Memory B cell (primary cell): ENCODE data around the gene IGF1R.

ENCODE experiments used
- ATAC-seq: fragments of 150-1000 bp; cut with Tn5 transposase; 2 replicates; pipeline ENCODE4 v1.10.0; 2021; ENCODE audit warnings: low read depth, mild to moderate bottlenecking, moderate library complexity
- DNase-seq, 2 donors: peaks; one replicate each; pipeline ENCODE4 v3.0.0; 2022; ENCODE audit warnings: low spot score in 2 of 2
- H3K27ac Mint-ChIP-seq: one replicate; pipeline ENCODE4 v1.8.0; 2022; ENCODE audit warnings: mild to moderate bottlenecking, moderate library complexity, mixed read lengths
- H3K27me3 Mint-ChIP-seq: one replicate; pipeline ENCODE4 v1.8.0; 2022; ENCODE audit warnings: mixed read lengths
- H3K36me3 Mint-ChIP-seq: one replicate; pipeline ENCODE4 v1.8.0; 2022; ENCODE audit warnings: mild to moderate bottlenecking, mixed read lengths
- H3K4me1 Mint-ChIP-seq: one replicate; pipeline ENCODE4 v1.8.0; 2022; ENCODE audit warnings: mixed read lengths
- H3K4me3 Mint-ChIP-seq: one replicate; pipeline ENCODE4 v1.8.0; 2022; ENCODE audit warnings: mild to moderate bottlenecking, moderate library complexity, mixed read lengths
- H3K9me3 Mint-ChIP-seq: one replicate; pipeline ENCODE4 v1.8.0; 2022; ENCODE audit warnings: mixed read lengths

The IGF1R gene

DNA sequence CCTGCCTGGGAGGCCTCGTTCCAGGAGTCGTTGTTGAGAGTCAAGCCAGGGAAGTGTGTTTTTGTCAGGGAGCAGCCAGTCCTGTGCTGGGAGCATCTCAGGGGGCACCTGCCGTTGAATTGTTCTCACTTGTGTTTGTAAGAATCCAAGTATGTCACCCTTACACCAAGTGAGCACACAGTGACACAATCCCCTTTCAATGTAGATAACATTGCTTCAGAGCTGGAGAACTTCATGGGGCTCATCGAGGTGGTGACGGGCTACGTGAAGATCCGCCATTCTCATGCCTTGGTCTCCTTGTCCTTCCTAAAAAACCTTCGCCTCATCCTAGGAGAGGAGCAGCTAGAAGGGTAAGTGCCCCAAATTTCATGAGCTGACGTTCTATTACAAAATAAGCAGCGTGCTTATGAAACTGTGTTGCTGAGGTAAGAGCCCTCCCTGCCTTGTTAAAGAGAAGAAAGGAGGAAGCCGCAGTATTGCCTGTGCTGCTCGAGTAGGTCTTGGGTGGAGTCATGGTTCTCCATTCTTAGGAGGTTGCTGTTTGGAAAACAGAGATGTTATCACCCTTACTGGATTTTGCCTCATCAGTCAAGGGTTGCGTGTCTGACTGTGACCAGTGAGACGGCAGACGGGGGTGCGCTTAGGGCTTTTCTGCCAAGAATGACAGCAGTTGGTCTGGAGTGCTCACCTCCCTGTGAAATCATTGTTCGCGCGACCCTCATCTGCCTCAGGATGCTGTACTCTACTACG is 251.1 kb downstream of the IGF1R start:
- Mint-ChIP-seq H3K27me3 (peaks cover 1% of the 10 kb centered on the region), H3K4me1 (peaks cover 2% of the 10 kb centered on the region), H3K4me3 (no peak overlapping the region), H3K27ac (no peak overlapping the region), H3K9me3 (no peaks in the 10 kb centered on the region), H3K36me3 (peaks cover 7% of the 10 kb centered on the region)
- DNase-seq (no peak), ATAC-seq (no peak)

DNA sequence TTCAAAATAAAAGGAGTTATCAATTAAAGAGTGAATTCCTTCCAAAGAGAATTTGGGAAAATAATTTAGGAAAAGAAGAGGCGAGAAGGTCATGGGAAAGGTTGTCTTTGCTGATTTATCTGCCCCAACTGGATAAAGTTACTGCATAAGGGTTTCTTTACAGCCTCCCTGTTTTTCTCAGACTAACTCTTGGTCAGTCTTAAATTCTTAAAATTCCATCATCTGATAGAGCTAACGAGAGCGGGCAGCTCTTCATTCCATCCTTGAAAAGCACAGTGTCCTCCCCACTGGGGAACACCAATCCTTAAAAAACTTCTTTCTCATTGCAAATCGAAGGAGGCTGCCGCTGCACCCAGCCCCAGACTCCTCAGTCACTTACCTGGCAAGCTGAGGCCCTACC is 252.0 kb downstream of the IGF1R start:
- peaks cover 7% of the 10 kb centered on the region for H3K36me3 Mint-ChIP-seq
- H3K27ac Mint-ChIP-seq = no peak overlapping the region
- ATAC-seq (no peak), DNase-seq (no peak)
- H3K4me1 Mint-ChIP-seq = peaks cover 2% of the 10 kb centered on the region
- no peak overlapping the region for H3K4me3 Mint-ChIP-seq
- H3K27me3 Mint-ChIP-seq = peaks cover 1% of the 10 kb centered on the region
- no peaks in the 10 kb centered on the region for H3K9me3 Mint-ChIP-seq

DNA sequence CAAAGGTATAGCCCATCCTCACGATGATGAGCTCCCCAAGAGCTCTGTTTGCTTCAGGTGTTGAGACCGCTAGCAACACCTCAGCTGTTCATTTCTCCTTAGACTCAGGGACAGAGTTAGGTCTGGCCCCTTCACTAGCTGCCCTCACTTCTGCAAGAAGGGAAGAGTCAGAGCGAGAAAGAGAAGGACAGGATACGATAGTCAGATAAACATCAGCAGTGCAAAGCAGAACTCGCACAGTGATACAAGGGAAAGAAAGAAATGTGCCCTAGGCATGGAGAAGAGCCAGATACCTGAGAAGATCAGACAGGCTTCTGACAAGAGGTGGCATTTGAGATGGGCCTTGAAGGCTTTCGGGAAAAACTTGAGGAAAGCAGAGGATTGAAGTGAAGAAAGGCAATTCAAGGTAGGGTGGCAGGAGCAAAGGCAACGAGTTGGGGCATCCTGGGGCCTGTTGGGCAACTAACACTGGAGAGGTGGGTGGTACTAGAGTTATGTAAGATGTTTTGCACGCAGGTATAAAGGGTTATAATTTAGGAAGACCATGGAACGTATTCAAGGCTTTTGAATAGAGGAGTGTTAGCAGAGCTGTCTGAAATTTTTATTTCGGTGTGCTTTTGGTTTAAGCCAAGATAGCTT is 253.2 kb downstream of the IGF1R start:
- Mint-ChIP-seq H3K9me3 (no peaks in the 10 kb centered on the region), H3K27me3 (peaks cover 1% of the 10 kb centered on the region), H3K27ac (no peak overlapping the region), H3K36me3 (peaks cover 7% of the 10 kb centered on the region), H3K4me1 (peaks cover 2% of the 10 kb centered on the region), H3K4me3 (no peak overlapping the region)
- no peak for DNase-seq
- ATAC-seq = no peak

DNA sequence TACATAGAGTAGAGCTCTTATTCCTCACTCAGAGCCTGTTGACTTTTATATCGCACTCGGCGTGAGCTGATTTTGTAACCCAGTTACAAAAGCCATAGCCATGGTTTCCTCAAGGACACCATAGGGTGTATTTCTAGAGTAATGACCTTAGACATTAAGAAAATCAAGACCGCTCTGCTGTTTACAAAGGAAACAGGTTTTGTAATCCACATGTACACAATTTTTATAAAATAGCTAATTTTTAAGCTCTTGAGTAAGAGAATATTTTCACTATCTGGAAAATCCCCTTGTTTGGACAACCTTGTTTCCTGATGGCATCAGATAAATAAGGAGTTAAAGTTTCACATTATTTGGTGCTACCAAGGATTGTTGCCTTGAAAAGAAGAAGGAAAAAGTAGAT is 254.6 kb downstream of the IGF1R start:
- no peak overlapping the region for H3K4me3 Mint-ChIP-seq
- no peaks in the 10 kb centered on the region for H3K9me3 Mint-ChIP-seq
- DNase-seq (no peak), ATAC-seq (no peak)
- peaks cover 2% of the 10 kb centered on the region for H3K4me1 Mint-ChIP-seq
- no peaks in the 10 kb centered on the region for H3K36me3 Mint-ChIP-seq
- no peak overlapping the region for H3K27ac Mint-ChIP-seq
- H3K27me3 Mint-ChIP-seq = peaks cover 1% of the 10 kb centered on the region

DNA sequence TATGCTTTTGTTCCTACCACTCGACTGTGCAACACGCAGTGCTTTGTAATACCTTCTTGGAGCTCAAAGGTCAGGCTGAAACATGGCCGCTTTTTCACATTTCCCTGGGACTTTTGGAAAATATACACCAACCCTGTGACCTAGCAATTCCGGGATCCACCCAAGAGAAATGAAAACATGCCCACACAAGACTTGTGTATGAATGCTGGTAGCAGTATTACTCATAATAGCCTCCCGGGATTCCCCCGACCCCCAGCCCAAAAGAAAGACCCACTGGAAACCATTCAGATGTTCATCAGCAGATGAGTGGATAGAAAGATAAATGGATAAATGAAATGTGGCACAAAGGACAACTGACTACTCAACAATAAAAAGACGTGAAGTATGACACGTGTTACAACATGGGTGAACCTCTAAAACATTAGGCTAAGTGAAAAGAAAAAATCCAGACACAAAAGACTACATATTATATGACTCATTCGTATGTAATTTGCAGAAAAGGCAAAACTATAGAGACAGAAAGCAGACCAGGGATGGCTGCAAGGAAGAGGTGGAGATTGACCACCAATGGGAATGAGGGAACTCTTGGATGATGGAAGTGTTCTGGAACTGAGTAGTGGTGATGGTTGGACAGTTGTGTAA is 255.2 kb downstream of the IGF1R start:
- DNase-seq (no peak), ATAC-seq (no peak)
- Mint-ChIP-seq H3K27me3 (peaks cover 1% of the 10 kb centered on the region), H3K27ac (no peak overlapping the region), H3K36me3 (no peaks in the 10 kb centered on the region), H3K4me3 (no peak overlapping the region), H3K4me1 (peaks cover 2% of the 10 kb centered on the region), H3K9me3 (no peaks in the 10 kb centered on the region)

DNA sequence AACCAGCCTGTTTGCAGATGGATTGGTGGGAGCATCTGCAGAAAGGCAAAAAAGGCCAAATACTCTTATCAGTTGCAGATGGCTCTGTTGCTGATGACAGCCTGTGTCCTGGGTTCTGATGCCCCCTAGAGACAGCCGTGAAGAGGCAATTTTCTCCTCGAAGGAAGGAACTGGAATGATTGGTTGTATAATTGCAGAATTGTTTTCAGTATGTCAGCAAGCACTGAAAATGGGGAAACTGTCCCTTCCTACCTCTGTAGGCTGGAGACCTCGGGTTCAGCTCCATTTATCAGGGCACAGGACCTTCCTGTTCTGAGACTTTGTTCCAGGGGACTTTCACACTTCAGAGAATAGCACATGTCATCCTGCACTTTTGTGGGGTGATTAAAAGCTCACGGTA is 256.2 kb downstream of the IGF1R start:
- no peaks in the 10 kb centered on the region for H3K36me3 Mint-ChIP-seq
- peaks cover 2% of the 10 kb centered on the region for H3K4me1 Mint-ChIP-seq
- H3K27me3 Mint-ChIP-seq = peaks cover 1% of the 10 kb centered on the region
- H3K4me3 Mint-ChIP-seq = no peak overlapping the region
- ATAC-seq (no peak), DNase-seq (no peak)
- H3K27ac Mint-ChIP-seq = no peak overlapping the region
- no peaks in the 10 kb centered on the region for H3K9me3 Mint-ChIP-seq

DNA sequence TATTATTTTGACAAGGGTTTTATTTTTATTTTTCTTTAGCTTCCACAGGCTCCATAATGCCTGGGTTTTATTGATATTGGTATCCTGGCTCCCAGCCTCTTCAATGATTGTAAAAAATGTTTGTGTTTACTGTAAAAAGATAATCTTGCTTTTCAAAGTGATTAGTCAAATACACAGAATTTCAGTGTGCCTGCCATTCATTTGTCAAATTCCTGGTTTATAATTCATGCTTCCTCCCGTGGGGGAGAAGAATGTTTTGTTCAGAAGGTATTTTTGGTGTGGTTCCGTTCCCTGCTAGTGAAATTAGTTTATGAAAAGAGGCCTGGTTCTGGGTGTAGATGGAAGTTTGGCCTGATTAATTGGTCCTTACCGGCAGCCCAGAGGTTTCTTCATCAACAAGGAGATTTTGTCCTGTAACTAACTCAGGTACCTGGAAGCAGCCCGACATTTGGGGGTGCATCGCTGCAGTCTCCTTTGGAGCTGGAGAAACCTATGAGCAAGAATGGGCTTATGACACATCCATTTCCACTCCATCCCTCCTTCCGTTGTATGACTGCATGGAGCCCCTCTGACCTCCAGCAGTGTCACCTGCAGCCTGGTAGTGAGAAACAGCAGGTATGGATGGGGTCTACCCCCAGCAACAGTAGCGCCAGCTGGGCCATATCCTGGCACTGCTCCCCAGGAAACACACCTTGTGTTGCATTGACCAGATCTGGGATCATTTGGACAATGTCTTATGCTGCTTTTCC is 257.8 kb downstream of the IGF1R start:
- H3K27ac Mint-ChIP-seq = no peak overlapping the region
- no peak overlapping the region for H3K4me3 Mint-ChIP-seq
- H3K36me3 Mint-ChIP-seq = peaks cover 2% of the 10 kb centered on the region
- DNase-seq = no peak
- H3K9me3 Mint-ChIP-seq = no peaks in the 10 kb centered on the region
- no peak for ATAC-seq
- H3K4me1 Mint-ChIP-seq = peaks cover 2% of the 10 kb centered on the region
- peaks cover 1% of the 10 kb centered on the region for H3K27me3 Mint-ChIP-seq

DNA sequence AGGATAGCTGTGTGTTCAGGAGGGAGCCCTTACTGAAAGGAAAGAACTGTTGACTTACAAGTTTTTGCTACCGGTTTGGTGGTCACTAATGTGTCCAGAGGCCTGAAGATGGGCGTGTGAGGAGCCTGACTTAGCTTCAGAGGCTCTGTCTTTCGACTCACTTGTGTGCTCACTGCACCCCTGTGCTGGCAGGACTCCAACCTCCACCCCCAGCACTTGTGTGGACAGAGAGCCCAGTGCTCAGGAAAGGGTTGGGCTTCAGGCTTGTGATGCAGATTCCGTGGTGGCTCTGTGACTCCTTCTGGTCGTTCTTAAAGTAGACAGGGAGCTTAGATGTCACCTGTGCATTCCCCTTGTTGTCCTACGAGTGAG is 258.4 kb downstream of the IGF1R start:
- H3K9me3 Mint-ChIP-seq = no peaks in the 10 kb centered on the region
- peaks cover 2% of the 10 kb centered on the region for H3K4me1 Mint-ChIP-seq
- H3K27me3 Mint-ChIP-seq = peaks cover 1% of the 10 kb centered on the region
- H3K27ac Mint-ChIP-seq = no peak overlapping the region
- DNase-seq (no peak), ATAC-seq (no peak)
- H3K36me3 Mint-ChIP-seq = peaks cover 2% of the 10 kb centered on the region
- no peak overlapping the region for H3K4me3 Mint-ChIP-seq

DNA sequence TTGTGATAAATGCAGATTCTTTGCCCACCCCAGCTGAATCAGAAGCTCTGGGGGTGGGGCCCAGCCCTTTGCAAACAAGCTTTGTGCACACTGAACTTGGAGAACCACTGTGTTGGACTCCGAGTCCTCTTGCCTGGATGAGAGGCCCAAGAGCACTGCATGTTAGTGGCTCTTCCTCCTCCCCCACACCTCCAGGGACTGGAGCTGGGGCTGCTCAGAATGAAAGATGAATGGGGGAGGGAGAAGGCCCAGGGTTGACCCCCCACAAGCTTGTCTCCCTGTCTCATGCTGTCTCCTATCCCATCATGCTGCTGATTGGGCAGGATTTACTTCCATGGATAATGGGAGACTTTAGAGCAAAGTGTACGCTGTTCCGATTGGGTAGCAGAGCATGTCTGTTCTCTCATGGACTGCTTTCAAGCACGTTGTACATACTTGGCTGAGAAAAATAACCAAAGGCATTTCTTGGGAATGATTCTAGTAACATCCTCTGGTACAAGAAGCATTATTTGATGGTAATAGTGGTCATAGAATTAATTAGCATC is 259.7 kb downstream of the IGF1R start:
- Mint-ChIP-seq H3K36me3 (peaks cover 6% of the 10 kb centered on the region), H3K27ac (no peak overlapping the region), H3K27me3 (peaks cover 1% of the 10 kb centered on the region), H3K4me1 (peaks cover 2% of the 10 kb centered on the region), H3K9me3 (no peaks in the 10 kb centered on the region), H3K4me3 (no peak overlapping the region)
- ATAC-seq (no peak), DNase-seq (no peak)

DNA sequence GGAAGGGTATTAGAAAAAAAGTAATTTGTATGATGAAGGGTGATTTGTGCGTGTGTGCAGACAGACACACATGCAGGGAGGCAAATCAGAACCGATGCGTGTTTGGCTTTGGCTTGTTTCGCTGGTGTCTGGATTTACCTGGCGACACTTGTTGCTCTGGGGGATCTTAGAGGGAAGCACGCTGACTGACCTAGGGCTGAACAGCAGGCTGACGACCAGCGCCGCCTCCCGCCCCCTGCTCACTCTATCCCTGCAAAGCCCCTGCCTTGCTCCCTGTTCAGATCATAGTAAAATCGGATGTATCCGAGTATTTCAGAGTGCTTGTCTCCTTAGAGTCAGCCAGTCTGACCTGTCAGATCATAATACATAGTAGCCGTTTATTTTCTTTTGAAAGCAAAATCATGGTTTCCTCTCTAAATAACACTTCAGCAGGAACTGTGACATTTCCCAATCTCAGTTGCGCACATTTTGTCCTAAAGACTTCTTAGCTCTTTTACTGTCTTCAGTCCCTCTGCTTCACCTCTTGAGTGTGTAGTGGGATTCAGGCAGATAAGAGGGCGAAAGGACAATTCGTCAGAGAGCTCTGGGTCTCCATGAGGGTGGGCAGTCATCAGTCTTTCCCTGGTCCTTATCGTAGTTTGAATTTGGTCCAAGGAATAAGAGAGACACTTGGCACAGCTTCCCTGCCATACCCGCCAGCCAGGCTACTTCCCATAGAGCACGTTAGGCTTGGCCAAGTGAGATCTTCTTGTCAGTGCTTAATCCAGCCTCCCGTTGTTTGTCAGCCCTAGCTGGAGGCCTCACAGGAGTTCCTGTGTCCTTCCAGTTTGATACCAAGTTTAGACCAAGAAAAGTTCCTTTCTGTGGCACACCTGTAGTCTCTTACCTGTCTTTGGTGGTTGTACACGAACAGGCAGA is 261.9 kb downstream of the IGF1R start:
- Mint-ChIP-seq H3K4me3 (no peak overlapping the region), H3K27ac (no peak overlapping the region), H3K27me3 (no peaks in the 10 kb centered on the region), H3K9me3 (no peaks in the 10 kb centered on the region), H3K4me1 (peaks cover under 1% of the 10 kb centered on the region), H3K36me3 (peaks cover 6% of the 10 kb centered on the region)
- ATAC-seq = no peak
- DNase-seq = no peak

DNA sequence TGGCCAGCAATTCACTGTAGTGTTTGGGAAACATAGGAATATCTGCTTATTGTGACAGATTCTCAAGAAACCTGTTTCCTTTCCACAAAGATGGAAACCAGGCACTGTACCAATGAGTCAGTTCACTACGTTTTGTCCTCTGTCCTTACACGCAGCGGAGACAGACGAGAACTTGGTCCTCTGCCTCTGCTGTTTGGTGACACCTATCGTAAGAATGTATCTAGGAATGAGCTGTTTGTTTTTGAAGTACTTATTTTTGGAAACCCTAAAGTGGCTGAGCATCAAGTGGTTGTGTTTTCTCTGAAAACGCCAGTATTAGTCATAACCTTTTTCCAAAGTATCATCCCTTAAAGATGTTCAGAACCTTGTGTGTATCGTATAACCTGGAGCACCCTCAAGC is 266.3 kb downstream of the IGF1R start:
- H3K27ac Mint-ChIP-seq = no peak overlapping the region
- H3K9me3 Mint-ChIP-seq = no peaks in the 10 kb centered on the region

DNA sequence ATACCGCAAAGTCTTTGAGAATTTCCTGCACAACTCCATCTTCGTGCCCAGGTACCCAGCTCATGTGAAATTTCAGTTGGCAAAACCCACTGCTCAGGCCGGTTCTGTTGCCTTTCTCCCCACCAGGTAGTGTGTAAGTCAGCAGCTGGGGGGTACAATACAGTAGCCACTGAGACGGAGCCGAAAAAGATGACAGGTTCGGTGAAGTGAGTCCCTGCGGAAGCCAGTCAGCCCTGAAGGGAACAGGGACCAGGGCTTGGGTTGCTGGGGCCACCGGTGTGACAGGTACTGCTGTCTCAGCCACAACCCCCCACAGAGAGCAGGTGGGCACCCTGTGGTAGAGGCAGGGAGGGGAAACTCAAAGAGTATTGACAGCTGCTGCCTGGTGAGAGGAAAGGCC is 268.5 kb downstream of the IGF1R start:
- no peak overlapping the region for H3K27ac Mint-ChIP-seq
- peaks cover 10% of the 10 kb centered on the region for H3K36me3 Mint-ChIP-seq
- no peaks in the 10 kb centered on the region for H3K9me3 Mint-ChIP-seq
- H3K4me3 Mint-ChIP-seq = no peak overlapping the region
- DNase-seq (no peak), ATAC-seq (no peak)
- peaks cover 2% of the 10 kb centered on the region for H3K4me1 Mint-ChIP-seq
- no peaks in the 10 kb centered on the region for H3K27me3 Mint-ChIP-seq

More for the DNA sequence above, 266.3 kb downstream of the IGF1R start:
- Mint-ChIP-seq H3K36me3 (peaks cover 12% of the 10 kb centered on the region), H3K27me3 (no peaks in the 10 kb centered on the region), H3K4me1 (peaks cover 2% of the 10 kb centered on the region), H3K4me3 (no peak overlapping the region)
- ATAC-seq (no peak), DNase-seq (no peak)

DNA sequence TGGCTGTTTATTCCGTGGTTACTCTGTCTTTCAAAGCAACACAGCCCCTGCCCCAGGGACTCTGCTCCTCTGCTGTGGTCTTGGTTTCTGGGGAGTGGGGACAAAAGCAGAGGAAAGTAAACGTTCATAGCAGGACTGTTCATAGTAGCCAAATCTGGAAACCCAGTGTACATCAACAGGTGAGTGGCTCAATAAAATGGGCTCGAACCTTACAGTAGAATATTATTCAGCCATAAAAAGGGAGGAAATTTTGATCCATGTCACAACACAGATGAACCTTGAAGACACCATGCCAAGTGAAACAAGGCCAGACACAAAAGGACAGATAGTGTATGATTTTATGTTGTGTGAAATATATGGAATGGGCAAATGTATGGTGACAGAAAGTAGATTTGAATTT is 269.1 kb downstream of the IGF1R start:
- Mint-ChIP-seq H3K27me3 (no peaks in the 10 kb centered on the region), H3K4me1 (peaks cover 2% of the 10 kb centered on the region), H3K27ac (no peak overlapping the region), H3K9me3 (no peaks in the 10 kb centered on the region), H3K4me3 (no peak overlapping the region), H3K36me3 (peaks cover 6% of the 10 kb centered on the region)
- no peak for ATAC-seq
- DNase-seq = no peak
